H1 (cell line): ENCODE measurements around the gene FEM1C. TPM values are rescaled to one million over a fixed set of nuclear protein-coding genes. Genes with fewer than 3 reads are reported as not detected.

Experiments
- ATF2 ChIP-seq: IDR thresholded peaks from 2 replicates; pipeline ENCODE4 v1.6.1; 2012; ENCODE audit warnings: low read length, inconsistent platforms
- BACH1 ChIP-seq: IDR thresholded peaks from 2 replicates; pipeline ENCODE4 v1.6.1; 2012; ENCODE audit warnings: low read length, improper control_type of control experiment
- CHD7 ChIP-seq: fragments of 300-600 bp; sonication (generic); IDR thresholded peaks from 2 replicates; pipeline ENCODE4 v1.7.1; 2012; ENCODE audit warnings: low read length, moderate library complexity, mild to moderate bottlenecking, inconsistent platforms; ENCODE audit not compliant: insufficient replicate concordance
- SUZ12 ChIP-seq: fragments of 200-600 bp; sonication (generic); IDR thresholded peaks from 2 replicates; pipeline ENCODE4 v1.6.1; 2012; ENCODE audit warnings: mild to moderate bottlenecking, inconsistent platforms, low read length, moderate library complexity, mixed read lengths
- TBP ChIP-seq: IDR thresholded peaks from 2 replicates; pipeline ENCODE4 v1.6.1; 2011; ENCODE audit warnings: low read depth, low read length, improper control_type of control experiment
- TCF12 ChIP-seq: IDR thresholded peaks from 2 replicates; pipeline ENCODE4 v1.6.1; 2011; ENCODE audit warnings: low read depth, mild to moderate bottlenecking, low read length
- polyA plus RNA-seq, 7 experiments: library from polyadenylated mRNA; depleted of rRNA in 3 of 7; stranded (reverse) in 5 of 7; unstranded in 2 of 7; fragments of >200 nt in 5 of 7; fragments of 200-250 nt in 2 of 7; gene quantifications; 1 replicate in 5 of 7; 2 replicates in 1 of 7; 4 replicates in 1 of 7; pipeline versions ENCODE4 v1.2.1 to v1.2.3, GENCODE V29; 2011 to 2013; ENCODE audit warnings: missing spikeins in 2 of 7, mixed read lengths in 2 of 7
- total RNA-seq: library from RNA; stranded (reverse); fragmentation: NEBNext Ultra II Directional; extraction: Animal tissue kit (Norgen Biotek cat#: 25700); gene quantifications from 2 replicates; pipeline ENCODE4 v1.2.1, GENCODE V29; 2021

Gene FEM1C
- total and polyA plus RNA-seq, 2 of the 8 experiments (the other 6 are each of a cell fraction or from before 2014, with no cell fraction given) = 4.4 to 17.7 TPM

GRCh38 chr5:115580941-115581340 is 36.4 kb upstream of the FEM1C start (continued):
- no peak for TF ChIP-seq CHD7
- no peak for TF ChIP-seq BACH1
- TF ChIP-seq SUZ12 = no peak
- TF ChIP-seq ATF2 = no peak
- TF ChIP-seq TBP = no peak
- no peak for TF ChIP-seq TCF12
